Measurements from ENCODE around the gene TPM3. TPM values are rescaled to one million over a fixed set of nuclear protein-coding genes. Genes with fewer than 3 reads are reported as not detected.

The TPM3 gene
- total and polyA plus RNA-seq, 9 of the 15 experiments (the other 6 are each of a cell fraction or from before 2014, with no cell fraction given) = 202 to 604 (median 421) TPM

GRCh38 chr1:154183046-154183915, 8.6 kb downstream of the TPM3 start (continued):
- peak; percentile 98 for TF ChIP-seq ZBTB40 (IDR thresholded peaks at IDR 0.05)
- no peak for TF ChIP-seq ZBTB40 (CRISPR knock-in tag; IDR thresholded peaks at IDR 0.05)
- no peak for TF ChIP-seq ZNF239 (CRISPR knock-in tag; IDR thresholded peaks at IDR 0.05)
- no peak for TF ChIP-seq ZFP1 (CRISPR knock-in tag; IDR thresholded peaks at IDR 0.05)
- TF ChIP-seq BDP1 (IDR thresholded peaks at IDR 0.05; ENCODE audit: insufficient read depth, insufficient read length) = no peak
- TF ChIP-seq USF1 (CRISPR knock-in tag; IDR thresholded peaks at IDR 0.05) = no peak
- no peak for TF ChIP-seq DDX20 (tag; IDR thresholded peaks at IDR 0.05; ENCODE audit: low read depth)
- TF ChIP-seq HNRNPH1 (optimal IDR thresholded peaks at IDR 0.05; ENCODE audit: low read depth, low read length) = no peak
- peak; percentile 24; the same call in 1 of the 2 replicates for TF ChIP-seq LCOR (CRISPR knock-in tag; IDR thresholded peaks at IDR 0.05)
- no peak for TF ChIP-seq POLR3A (IDR thresholded peaks at IDR 0.05; ENCODE audit: borderline replicate concordance, extremely low read depth, insufficient read depth, insufficient read length)
- TF ChIP-seq ZNF175 (CRISPR knock-in tag; IDR thresholded peaks at IDR 0.05; ENCODE audit: low read depth) = no peak
- no peak for TF ChIP-seq SRSF9 (IDR thresholded peaks at IDR 0.05; ENCODE audit: borderline replicate concordance, low read depth, low read length)
- peak; percentile 74 for TF ChIP-seq CHD1 (IDR thresholded peaks at IDR 0.05; ENCODE audit: low read length)
- no peak for TF ChIP-seq ZNF785 (CRISPR knock-in tag; IDR thresholded peaks at IDR 0.05)
- TF ChIP-seq BMI1 (IDR thresholded peaks at IDR 0.05; ENCODE audit: low read length) = peak; percentile 84; the same call in 1 of the 2 replicates
- TF ChIP-seq E2F3 (CRISPR knock-in tag; IDR thresholded peaks at IDR 0.05) = peak; percentile 94
- no peak for TF ChIP-seq DMBX1 (CRISPR knock-in tag; IDR thresholded peaks at IDR 0.05; ENCODE audit: borderline replicate concordance)
- TF ChIP-seq MYNN (IDR thresholded peaks at IDR 0.05) = peak; percentile 48; the same call in 1 of the 2 replicates
- no peak for TF ChIP-seq MYNN (CRISPR knock-in tag; IDR thresholded peaks at IDR 0.05)
- TF ChIP-seq ZNF507 (tag; conservative IDR thresholded peaks at IDR 0.05) = no peak

All from K562 (cell line).